Ovary (tissue), 9 donors: ENCODE data around the gene HACD2. TPM values are rescaled to one million over a fixed set of nuclear protein-coding genes. Genes with fewer than 3 reads are reported as not detected.

ENCODE experiments used
- DNase-seq, 5 donors: peaks; one replicate each; pipeline ENCODE4 v3.0.0-alpha.2; 2019 to 2020
- H3K27ac ChIP-seq, 2 donors: fragments of 200-600 bp; one replicate each; pipeline versions ENCODE4 v1.5.1 to v1.8.0; 2019 to 2022
- H3K27me3 ChIP-seq: fragments of 200-600 bp; one replicate; pipeline ENCODE4 v1.8.0; 2022
- H3K36me3 ChIP-seq: fragments of 200-600 bp; sonication (generic); one replicate; pipeline ENCODE4 v1.5.1; 2019
- H3K4me1 ChIP-seq: one replicate; pipeline ENCODE4 v1.8.1; 2013; ENCODE audit warnings: mild to moderate bottlenecking, moderate library complexity; ENCODE audit not compliant: insufficient read depth
- H3K4me3 ChIP-seq: fragments of 200-600 bp; sonication (generic); one replicate; pipeline ENCODE4 v1.5.1; 2017
- H3K9me3 ChIP-seq, 2 donors: fragments of 200-600 bp in 1 of 2; sonication (generic) in 1 of 2; one replicate each; pipeline versions ENCODE4 v1.5.1 to v1.8.1; 2013 to 2019; ENCODE audit warnings: mild to moderate bottlenecking in 1 of 2, moderate library complexity in 1 of 2
- EP300 ChIP-seq: sonication (generic); formaldehyde crosslinking; IDR thresholded peaks from one replicate; pipeline ENCODE4 v1.6.1; 2017; ENCODE audit warnings: antibody characterized with exemption
- POLR2A ChIP-seq: fragments of 450-650 bp; IDR thresholded peaks from one replicate; pipeline ENCODE4 v1.6.1; 2017; ENCODE audit warnings: antibody characterized with exemption, mild to moderate bottlenecking, moderate library complexity
- WGBS, 3 donors: extraction: QIAGEN DNeasy Blood & Tissue Kit in 1 of 3; methylation state at CpG; one replicate each; pipeline versions ENCODE4 v1.1.5 to v1.1.7; 2013 to 2017; 5-methylcytosine and 5-hydroxymethylcytosine counted together
- intact Hi-C, 4 donors: fragments of 100-400 bp; cut with DNase I; formaldehyde crosslinking; loops; one replicate each; pipeline versions ENCODE4 v1.11.0 to v1.15.1; 2022 to 2023
- polyA plus RNA-seq, 2 donors: library from polyadenylated mRNA; stranded (reverse); fragments of 200-250 nt in 1 of 2; fragments of 350-450 nt in 1 of 2; fragmentation: Illumina TruSeq in 1 of 2; extraction: RNeasy Lipid Tissue Mini Kit (QIAGEN cat#74804) in 1 of 2; gene quantifications; one replicate each; pipeline ENCODE4 v1.2.3, GENCODE V29; 2013 to 2014
- total RNA-seq, 7 donors: library from RNA; depleted of rRNA in 2 of 7; stranded (reverse); fragments of >200 nt in 2 of 7; fragmentation: NEBNext Ultra II Directional in 3 of 7; extraction: Animal tissue kit (Norgen Biotek cat#: 25700) in 3 of 7; gene quantifications; one replicate each; pipeline versions ENCODE4 v1.1.0 to v1.2.4, GENCODE V29; 2016 to 2023
- TF ChIP-seq, protein P1 (sequence below), 3 donors: fragments of 450-650 bp in 2 of 3; fragments of 200-600 bp in 1 of 3; IDR thresholded peaks; one replicate each; pipeline versions ENCODE4 v1.5.1 to v1.8.0; 2016 to 2022; ENCODE audit warnings: antibody characterized with exemption in 3 of 3, mild to moderate bottlenecking in 1 of 3
- donor health status: DM: no; HTN: no; CAD: no; lungs with moderate emphysema.
- donor health status: DM: no; HTN: no; CAD: no.
- donor health status: Bipolar disorder and iron deficiency.
- donor health status: DM: yes; HTN: yes; CAD: no.
- donor health status: DM: no; HTN: no; CAD: no.
- donor health status: DM: yes; HTN: yes; CAD: no.

The HACD2 gene
- total and polyA plus RNA-seq, 9 donors: 12.6 to 33.2 (median 20.9) TPM

DNA sequence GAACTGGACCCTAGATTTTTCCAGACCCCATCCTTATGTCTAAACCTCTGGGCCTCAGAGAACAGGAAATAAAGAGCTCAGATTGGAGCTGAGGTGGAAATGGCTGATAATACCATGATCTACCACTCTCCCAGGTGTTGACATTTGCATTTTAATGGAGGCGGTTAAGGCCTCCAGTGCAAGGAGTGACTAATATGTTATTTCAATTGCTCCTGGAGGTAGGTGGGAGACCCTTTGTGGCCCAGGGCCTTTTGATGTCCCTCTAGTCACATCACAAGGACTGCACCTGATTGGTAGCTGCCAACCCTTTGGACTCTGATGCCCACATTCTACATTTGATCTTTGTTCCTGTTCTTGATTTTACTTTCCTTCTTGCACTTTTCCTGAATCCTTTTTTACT is 127.0 kb downstream of the HACD2 start:
- Histone ChIP-seq H3K4me1 (no peaks in the 10 kb centered on the region), H3K27ac (no peak overlapping the region), H3K27me3 (no peaks in the 10 kb centered on the region), H3K36me3 (no peaks in the 10 kb centered on the region), H3K4me3 (no peak overlapping the region), H3K9me3 (no peaks in the 10 kb centered on the region)
- intact Hi-C loops: no loop called here
- TF ChIP-seq, protein P1, sequence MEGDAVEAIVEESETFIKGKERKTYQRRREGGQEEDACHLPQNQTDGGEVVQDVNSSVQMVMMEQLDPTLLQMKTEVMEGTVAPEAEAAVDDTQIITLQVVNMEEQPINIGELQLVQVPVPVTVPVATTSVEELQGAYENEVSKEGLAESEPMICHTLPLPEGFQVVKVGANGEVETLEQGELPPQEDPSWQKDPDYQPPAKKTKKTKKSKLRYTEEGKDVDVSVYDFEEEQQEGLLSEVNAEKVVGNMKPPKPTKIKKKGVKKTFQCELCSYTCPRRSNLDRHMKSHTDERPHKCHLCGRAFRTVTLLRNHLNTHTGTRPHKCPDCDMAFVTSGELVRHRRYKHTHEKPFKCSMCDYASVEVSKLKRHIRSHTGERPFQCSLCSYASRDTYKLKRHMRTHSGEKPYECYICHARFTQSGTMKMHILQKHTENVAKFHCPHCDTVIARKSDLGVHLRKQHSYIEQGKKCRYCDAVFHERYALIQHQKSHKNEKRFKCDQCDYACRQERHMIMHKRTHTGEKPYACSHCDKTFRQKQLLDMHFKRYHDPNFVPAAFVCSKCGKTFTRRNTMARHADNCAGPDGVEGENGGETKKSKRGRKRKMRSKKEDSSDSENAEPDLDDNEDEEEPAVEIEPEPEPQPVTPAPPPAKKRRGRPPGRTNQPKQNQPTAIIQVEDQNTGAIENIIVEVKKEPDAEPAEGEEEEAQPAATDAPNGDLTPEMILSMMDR (IDR thresholded peaks at IDR 0.05): no peak
- TF ChIP-seq POLR2A (no peak), EP300 (no peak)
- 93 to 100% (median 95%) methylated on average over 1 of the region's 1 CpG for WGBS, 3 donors
- DNase-seq: no peak

DNA sequence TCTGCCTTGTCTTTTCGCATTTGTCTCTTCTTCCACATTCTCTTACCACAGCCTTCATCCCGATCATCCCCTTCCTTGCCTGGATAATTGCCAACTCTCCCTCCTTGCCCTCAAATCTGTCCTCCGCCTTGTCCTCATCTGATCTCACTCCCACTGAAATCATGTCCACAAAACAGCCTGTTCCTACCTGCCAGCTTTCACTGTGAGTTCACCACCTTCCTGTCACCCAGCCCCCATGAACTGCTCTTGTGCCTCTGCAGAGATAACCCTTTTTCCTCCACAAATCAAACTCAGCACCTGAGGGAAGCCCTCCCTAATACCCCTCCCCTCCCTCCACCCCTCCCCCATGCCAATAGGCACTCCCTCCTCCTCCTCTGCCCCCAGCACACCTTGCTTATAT is 131.2 kb downstream of the HACD2 start:
- no peak overlapping the region for H3K27ac ChIP-seq
- DNase-seq: no peak
- H3K4me3 ChIP-seq: no peak overlapping the region
- TF ChIP-seq, protein P1 (IDR thresholded peaks at IDR 0.05): no peak
- TF ChIP-seq POLR2A (no peak), EP300 (no peak)
- WGBS, 3 donors: 51 to 53% (median 53%) methylated on average over 3 of the region's 3 CpGs
- peaks cover 1% of the 10 kb centered on the region for H3K4me1 ChIP-seq
- H3K9me3 ChIP-seq: no peaks in the 10 kb centered on the region
- intact Hi-C loops: no loop called here
- H3K27me3 ChIP-seq: no peaks in the 10 kb centered on the region
- H3K36me3 ChIP-seq: no peaks in the 10 kb centered on the region

- intact Hi-C loops: loop anchor here in 1 of 4 donors (2.0 kb wide), 1 partner anchor 120 kb away; no protein-coding TSS in a partner anchor
- WGBS, 3 donors: 63 to 69% (median 64%) methylated on average over 4 of the region's 4 CpGs
- Histone ChIP-seq H3K27ac (no peak overlapping the region), H3K4me1 (peaks cover 10% of the 10 kb centered on the region), H3K4me3 (no peak overlapping the region), H3K9me3 (no peaks in the 10 kb centered on the region), H3K36me3 (no peaks in the 10 kb centered on the region), H3K27me3 (no peaks in the 10 kb centered on the region)
- no peak for TF ChIP-seq POLR2A
- TF ChIP-seq, protein P1 (IDR thresholded peaks at IDR 0.05): no peak
- no peak for TF ChIP-seq EP300
- DNase-seq: no peak
These were observed 133.7 kb downstream of the HACD2 start for GRCh38 chr3:123451186-123451585.

- intact Hi-C loops: loop anchor here in 3 of 4 donors (2.0 to 10.0 kb wide), 4 partner anchors 65 to 119 kb away; no protein-coding TSS in a partner anchor
- TF ChIP-seq POLR2A (no peak), EP300 (no peak)
- TF ChIP-seq, protein P1 (IDR thresholded peaks at IDR 0.05): no peak
- 6 to 9% (median 8%) methylated on average over 32 to 33 of the region's 33 CpGs for WGBS, 3 donors
These were observed 134.8 kb downstream of the HACD2 start for GRCh38 chr3:123449997-123450604.

More at GRCh38 chr3:123449997-123450604, 134.8 kb downstream of the HACD2 start:
- no peaks in the 10 kb centered on the region for H3K9me3 ChIP-seq
- peak; percentile 60 to 74 (median 73) for DNase-seq
- H3K4me1 ChIP-seq: peaks cover 13% of the 10 kb centered on the region
- H3K36me3 ChIP-seq: no peaks in the 10 kb centered on the region
- peak overlapping the region; percentile 91 to 95 for H3K27ac ChIP-seq
- H3K27me3 ChIP-seq: no peaks in the 10 kb centered on the region
- peak overlapping the region; percentile 75 for H3K4me3 ChIP-seq
